H1 (cell line): ENCODE measurements around the gene CIB4. TPM values are rescaled to one million over a fixed set of nuclear protein-coding genes. Genes with fewer than 3 reads are reported as not detected.

Source experiments
- CTCF ChIA-PET: fragments of 300-600 bp; sonication (Branson Sonifier 250); formaldehyde crosslinking; loops from one replicate; lab custom pipeline; 2021; ENCODE audit not compliant: partially characterized antibody; lab: Charles Lee
- POLR2A ChIA-PET: fragments of 300-600 bp; sonication (Branson Sonifier 250); formaldehyde crosslinking; loops from one replicate; lab custom pipeline; 2021; ENCODE audit warnings: inconsistent platforms; ENCODE audit not compliant: partially characterized antibody; lab: Charles Lee
- DNase-seq, 2 experiments: peaks; one replicate each; pipeline versions ENCODE4 v3.0.0 to v3.0.0-alpha.2; 2010 to 2022; ENCODE audit warnings: low spot score in 2 of 2, low read depth in 1 of 2, mixed read lengths in 1 of 2
- FAIRE-seq: peaks from 2 replicates; lab custom pipeline; 2011; peaks lifted over from hg19 to GRCh38; lab: Jason Lieb, UNC
- H2AFZ ChIP-seq: 2 replicates; pipeline ENCODE4 v1.8.1; 2012; ENCODE audit warnings: low read length, inconsistent platforms
- H2AK5ac ChIP-seq: 2 replicates; pipeline ENCODE4 v1.6.1; 2013; ENCODE audit warnings: low read depth, low read length
- H2BK120ac ChIP-seq: replicated peaks from 2 replicates; pipeline ENCODE3; 2013; ENCODE audit warnings: low read depth, low read length, inconsistent platforms
- H2BK12ac ChIP-seq: 2 replicates; pipeline ENCODE4 v1.6.1; 2013; ENCODE audit warnings: low read depth, low read length
- H2BK15ac ChIP-seq: 2 replicates; pipeline ENCODE4 v1.6.1; 2013; ENCODE audit warnings: low read length
- H2BK20ac ChIP-seq: 2 replicates; pipeline ENCODE4 v1.6.1; 2013; ENCODE audit warnings: low read length
- H2BK5ac ChIP-seq: 2 replicates; pipeline ENCODE4 v1.6.1; 2013; ENCODE audit warnings: low read depth, low read length
- H3K14ac ChIP-seq: 2 replicates; pipeline ENCODE4 v1.6.1; 2013; ENCODE audit warnings: inconsistent platforms; ENCODE audit not compliant: insufficient read length
- H3K18ac ChIP-seq: 2 replicates; pipeline ENCODE4 v1.6.1; 2013; ENCODE audit warnings: low read length; ENCODE audit errors: extremely low read depth
- H3K23ac ChIP-seq: 2 replicates; pipeline ENCODE4 v1.6.1; 2013; ENCODE audit warnings: inconsistent platforms; ENCODE audit not compliant: insufficient read length
- H3K23me2 ChIP-seq: 2 replicates; pipeline ENCODE4 v1.6.1; 2013; ENCODE audit warnings: low read depth, low read length
- H3K27ac ChIP-seq: 2 replicates; pipeline ENCODE4 v1.6.1; 2011; ENCODE audit warnings: low read depth, low read length, inconsistent platforms
- H3K27me3 ChIP-seq, 4 experiments: replicated peaks in 1 of 4; 1 replicate in 1 of 4; 2 replicates in 3 of 4; pipeline versions ENCODE4 v1.6.1 to v1.8.1; 2011 to 2013; ENCODE audit warnings: low read length in 3 of 4, mild to moderate bottlenecking in 3 of 4, inconsistent platforms in 2 of 4, mixed read lengths in 2 of 4, moderate library complexity in 1 of 4; ENCODE audit not compliant: control insufficient read depth in 3 of 4, insufficient read depth in 3 of 4; ENCODE audit errors: extremely low read depth in 1 of 4
- H3K36me3 ChIP-seq, 4 experiments: 2 replicates each; pipeline versions ENCODE4 v1.6.1 to v1.8.1; 2011 to 2013; ENCODE audit warnings: mild to moderate bottlenecking in 4 of 4, low read length in 3 of 4, moderate library complexity in 2 of 4, control low read depth in 1 of 4, inconsistent platforms in 1 of 4; ENCODE audit not compliant: insufficient read depth in 4 of 4, control insufficient read depth in 2 of 4
- H3K4ac ChIP-seq: replicated peaks from 2 replicates; pipeline ENCODE3; 2013; ENCODE audit warnings: low read length, low read depth, mixed read lengths, inconsistent platforms; ENCODE audit not compliant: insufficient read length
- H3K4me1 ChIP-seq, 4 experiments: replicated peaks in 1 of 4; 1 replicate in 1 of 4; 2 replicates in 3 of 4; pipeline versions ENCODE4 v1.6.1 to v1.8.1; 2011 to 2013; ENCODE audit warnings: low read length in 3 of 4, inconsistent platforms in 2 of 4, mixed read lengths in 1 of 4; ENCODE audit not compliant: insufficient read depth in 4 of 4, control insufficient read depth in 3 of 4
- H3K4me2 ChIP-seq, 2 experiments: 2 replicates each; pipeline versions ENCODE4 v1.6.1 to v1.8.1; 2011 to 2013; ENCODE audit warnings: low read depth in 2 of 2, low read length in 2 of 2, control low read depth in 1 of 2, inconsistent platforms in 1 of 2, mild to moderate bottlenecking in 1 of 2; ENCODE audit not compliant: insufficient read depth in 1 of 2
- H3K4me3 ChIP-seq, 4 experiments: fragments of 200-600, 300-600 bp in 1 of 4; sonication (generic), shearing (Covaris generic), sonication (Bioruptor Twin) in 1 of 4; 2 replicates each; pipeline versions ENCODE4 v1.5.1 to v1.8.1; 2011 to 2016; ENCODE audit warnings: low read length in 4 of 4, low read depth in 3 of 4, control low read depth in 2 of 4, inconsistent platforms in 2 of 4, mild to moderate bottlenecking in 2 of 4, mixed read lengths in 1 of 4, moderate library complexity in 1 of 4; ENCODE audit not compliant: insufficient read depth in 2 of 4; ENCODE audit errors: extremely low read depth in 1 of 4
- H3K56ac ChIP-seq: replicated peaks from 2 replicates; pipeline ENCODE3; 2013; ENCODE audit warnings: low read depth, mild to moderate bottlenecking, mixed read lengths, low read length, inconsistent platforms; ENCODE audit not compliant: insufficient read length
- H3K79me1 ChIP-seq: 2 replicates; pipeline ENCODE4 v1.6.1; 2013; ENCODE audit warnings: low read depth, low read length, control low read depth
- H3K79me2 ChIP-seq, 2 experiments: 2 replicates each; pipeline versions ENCODE4 v1.6.1 to v1.8.1; 2012 to 2013; ENCODE audit warnings: low read length in 2 of 2, mild to moderate bottlenecking in 2 of 2, inconsistent platforms in 1 of 2; ENCODE audit not compliant: insufficient read depth in 2 of 2, control insufficient read depth in 1 of 2
- H3K9ac ChIP-seq, 4 experiments: replicated peaks in 1 of 4; 1 replicate in 1 of 4; 2 replicates in 3 of 4; pipeline versions ENCODE4 v1.6.1 to v1.8.1; 2011 to 2013; ENCODE audit warnings: low read depth in 3 of 4, low read length in 3 of 4, control low read depth in 2 of 4, mild to moderate bottlenecking in 2 of 4, moderate library complexity in 2 of 4, inconsistent platforms in 1 of 4; ENCODE audit errors: extremely low read depth in 1 of 4
- H3K9me3 ChIP-seq, 2 experiments: 2 replicates each; pipeline versions ENCODE4 v1.6.1 to v1.8.1; 2012 to 2013; ENCODE audit warnings: mild to moderate bottlenecking in 2 of 2, moderate library complexity in 2 of 2, control low read depth in 1 of 2, inconsistent platforms in 1 of 2, low read depth in 1 of 2, low read length in 1 of 2, mixed read lengths in 1 of 2; ENCODE audit not compliant: insufficient read depth in 2 of 2
- H4K20me1 ChIP-seq, 2 experiments: replicated peaks in 1 of 2; 2 replicates each; pipeline versions ENCODE3 to v1.8.1; 2011 to 2013; ENCODE audit warnings: inconsistent platforms in 2 of 2, low read length in 2 of 2, mild to moderate bottlenecking in 1 of 2; ENCODE audit not compliant: insufficient read depth in 2 of 2, control insufficient read depth in 1 of 2
- H4K5ac ChIP-seq: 2 replicates; pipeline ENCODE4 v1.6.1; 2013; ENCODE audit warnings: low read length, low read depth, mixed read lengths, inconsistent platforms; ENCODE audit not compliant: insufficient read length
- H4K8ac ChIP-seq: 2 replicates; pipeline ENCODE4 v1.8.0; 2013; ENCODE audit warnings: mild to moderate bottlenecking, moderate library complexity, low read length, inconsistent platforms; ENCODE audit not compliant: insufficient read depth; ENCODE audit errors: extremely low read depth
- H4K91ac ChIP-seq: replicated peaks from 2 replicates; pipeline ENCODE3; 2013; ENCODE audit warnings: low read length, mixed read lengths, inconsistent platforms; ENCODE audit not compliant: insufficient read length
- EGR1 ChIP-seq: IDR thresholded peaks from 2 replicates; pipeline ENCODE4 v1.6.1; 2011; ENCODE audit warnings: low read depth, low read length, borderline replicate concordance
- GABPA ChIP-seq: IDR thresholded peaks from 2 replicates; pipeline ENCODE4 v1.6.1; 2011; ENCODE audit warnings: mild to moderate bottlenecking, low read length, moderate library complexity, borderline replicate concordance; ENCODE audit not compliant: insufficient read depth
- HDAC6 ChIP-seq: IDR thresholded peaks from one replicate; pipeline ENCODE4 v1.7.1; 2012; ENCODE audit warnings: low read depth, mild to moderate bottlenecking, inconsistent platforms, low read length, moderate library complexity
- JUN ChIP-seq: IDR thresholded peaks from 2 replicates; pipeline ENCODE4 v1.6.1; 2011; ENCODE audit warnings: low read depth, mild to moderate bottlenecking, improper control_type of control experiment, low read length
- JUND ChIP-seq: IDR thresholded peaks from 2 replicates; pipeline ENCODE4 v1.6.1; 2011; ENCODE audit warnings: mild to moderate bottlenecking, improper control_type of control experiment, low read length
- MAX ChIP-seq: IDR thresholded peaks from 2 replicates; pipeline ENCODE4 v1.6.1; 2012; ENCODE audit warnings: inconsistent platforms
- NRF1 ChIP-seq: IDR thresholded peaks from 2 replicates; pipeline ENCODE4 v1.6.1; 2011; ENCODE audit warnings: mild to moderate bottlenecking, low read depth, low read length, improper control_type of control experiment
- RXRA ChIP-seq: IDR thresholded peaks from 2 replicates; pipeline ENCODE4 v1.6.1; 2011; ENCODE audit warnings: low read depth, mild to moderate bottlenecking, low read length, moderate library complexity; ENCODE audit not compliant: insufficient read depth
- SIRT6 ChIP-seq: IDR thresholded peaks from one replicate; pipeline ENCODE4 v1.7.1; 2012; ENCODE audit warnings: low read length, inconsistent platforms
- SUZ12 ChIP-seq: fragments of 200-600 bp; sonication (generic); IDR thresholded peaks from 2 replicates; pipeline ENCODE4 v1.6.1; 2012; ENCODE audit warnings: mild to moderate bottlenecking, inconsistent platforms, low read length, moderate library complexity, mixed read lengths
- WGBS, 2 experiments: shearing (Covaris generic) in 1 of 2; methylation state at CpG; one replicate each; pipeline versions ENCODE4 v1.1.6 to v1.1.7; 2013 to 2015; ENCODE audit warnings: low lambda C conversion rate in 2 of 2, mixed read lengths in 2 of 2, inconsistent platforms in 1 of 2, low coverage in 1 of 2, missing lambda C conversion rate in 1 of 2; ENCODE audit not compliant: insufficient replicate concordance in 2 of 2, insufficient coverage in 1 of 2, insufficient read length in 1 of 2; ENCODE audit errors: extremely low coverage in 1 of 2, missing lambda C conversion rate in 1 of 2; 5-methylcytosine and 5-hydroxymethylcytosine counted together
- polyA plus RNA-seq, 7 experiments: library from polyadenylated mRNA; depleted of rRNA in 3 of 7; stranded (reverse) in 5 of 7; unstranded in 2 of 7; fragments of >200 nt in 5 of 7; fragments of 200-250 nt in 2 of 7; gene quantifications; 1 replicate in 5 of 7; 2 replicates in 1 of 7; 4 replicates in 1 of 7; pipeline versions ENCODE4 v1.2.1 to v1.2.3, GENCODE V29; 2011 to 2013; ENCODE audit warnings: missing spikeins in 2 of 7, mixed read lengths in 2 of 7
- total RNA-seq: library from RNA; stranded (reverse); fragmentation: NEBNext Ultra II Directional; extraction: Animal tissue kit (Norgen Biotek cat#: 25700); gene quantifications from 2 replicates; pipeline ENCODE4 v1.2.1, GENCODE V29; 2021

Gene CIB4
- total and polyA plus RNA-seq, 2 of the 8 experiments (the other 6 are each of a cell fraction or from before 2014, with no cell fraction given), result not detected

GRCh38 chr2:26655611-26656195 is 14.5 kb upstream of the CIB4 start:
- Histone ChIP-seq H3K4ac (peak overlapping the region; percentile 61), H4K5ac (no peak overlapping the region), H3K18ac (0 out of 2 replicates have a peak overlapping the region, but pooled peaks have one; percentile 43), H3K4me3 (no peak overlapping the region), H3K4me2 (peak overlapping the region in 1 of 2 experiments; percentile 11; a peak in 2 of 4 replicates), H2BK120ac (peak overlapping the region; percentile 51), H4K20me1 (no peaks in the 10 kb centered on the region), H3K9ac (no peak overlapping the region), H2BK20ac (peak overlapping the region; percentile 72; the same call in 1 of the 2 replicates), H3K79me2 (no peaks in the 10 kb centered on the region), H3K79me1 (no peaks in the 10 kb centered on the region), H3K23ac (no peak overlapping the region), H4K8ac (no peak overlapping the region), H2AFZ (no peak overlapping the region), H3K36me3 (no peaks in the 10 kb centered on the region), H3K27ac (no peak overlapping the region), H3K27me3 (peaks cover 0 to 1% (median 0%) of the 10 kb centered on the region in 4 experiments; a peak in 3 of 7 replicates), H3K56ac (no peak overlapping the region), H3K4me1 (peaks cover 2 to 9% (median 5%) of the 10 kb centered on the region in 4 experiments; a peak in 5 of 7 replicates), H3K23me2 (no peaks in the 10 kb centered on the region), H2BK5ac (peak overlapping the region; percentile 77; the same call in 1 of the 2 replicates), H2BK15ac (no peak overlapping the region), H2AK5ac (no peak overlapping the region), H4K91ac (no peak overlapping the region), H3K9me3 (peaks cover 0 to 8% of the 10 kb centered on the region in 2 experiments; a peak in 1 of 4 replicates), H2BK12ac (no peak overlapping the region), H3K14ac (no peak overlapping the region)
- ChIA-PET POLR2A (no interaction called here), CTCF (no interaction called here)
- DNase-seq, result no peak
- FAIRE-seq, result no peak
- TF ChIP-seq EGR1 (no peak), GABPA (no peak), SUZ12 (no peak), MAX (no peak), JUND (no peak), JUN (no peak), HDAC6 (no peak), RXRA (no peak), NRF1 (no peak), SIRT6 (no peak)
- 48% methylated on average over 6 of the region's 9 CpGs; no CpG with 5 or more reads in 1 of the 2 experiments for WGBS, 2 experiments
